Neural cell (in vitro differentiated cells): ENCODE measurements around the gene RBM46.

Experiments used
- CTCF ChIP-seq: fragments of 450-650 bp; IDR thresholded peaks from 2 replicates; pipeline ENCODE4 v1.5.1; 2014; ENCODE audit warnings: antibody characterized with exemption, mild to moderate bottlenecking, moderate library complexity; ENCODE audit not compliant: poor library complexity, severe bottlenecking
- EP300 ChIP-seq: fragments of 450-650 bp; conservative IDR thresholded peaks from 2 replicates; pipeline ENCODE4 v1.6.1; 2014; ENCODE audit warnings: antibody characterized with exemption, mild to moderate bottlenecking, moderate library complexity; ENCODE audit not compliant: poor library complexity, severe bottlenecking
- EZH2 ChIP-seq: fragments of 200-600, 300-800 bp; shearing (Covaris generic), sonication (generic); IDR thresholded peaks from 2 replicates; pipeline ENCODE4 v1.6.1; 2014; ENCODE audit warnings: antibody characterized with exemption, low read length, borderline replicate concordance, mild to moderate bottlenecking; ENCODE audit not compliant: insufficient read depth, poor library complexity, severe bottlenecking
- MXI1 ChIP-seq: fragments of 450-650 bp; conservative IDR thresholded peaks from 2 replicates; pipeline ENCODE4 v1.6.1; 2014; ENCODE audit warnings: antibody characterized with exemption, mild to moderate bottlenecking; ENCODE audit not compliant: poor library complexity, severe bottlenecking
- POLR2AphosphoS5 ChIP-seq: IDR thresholded peaks from 2 replicates; pipeline ENCODE4 v1.6.1; 2012
- RAD21 ChIP-seq: fragments of 450-650 bp; conservative IDR thresholded peaks from 2 replicates; pipeline ENCODE4 v1.6.1; 2014; ENCODE audit warnings: antibody characterized with exemption, mild to moderate bottlenecking, moderate library complexity
- REST ChIP-seq: IDR thresholded peaks from 2 replicates; pipeline ENCODE4 v1.6.1; 2012; ENCODE audit warnings: borderline replicate concordance
- TAF1 ChIP-seq: IDR thresholded peaks from 2 replicates; pipeline ENCODE4 v1.6.1; 2012; ENCODE audit warnings: low read depth

- TF ChIP-seq CTCF (no peak), POLR2AphosphoS5 (no peak), EZH2 (no peak), EP300 (no peak), TAF1 (no peak), RAD21 (no peak), MXI1 (no peak), REST (no peak)
These were observed 55.0 kb downstream of the RBM46 start for GRCh38 chr4:154836030-154836429.
